ENCODE data around the gene PRM1.
"Not testable (repeated sequence)": the region's sequence is repeated elsewhere in the genome, so short reads cannot be mapped to it uniquely, and the experiment has no call there.

Gene PRM1

DNA sequence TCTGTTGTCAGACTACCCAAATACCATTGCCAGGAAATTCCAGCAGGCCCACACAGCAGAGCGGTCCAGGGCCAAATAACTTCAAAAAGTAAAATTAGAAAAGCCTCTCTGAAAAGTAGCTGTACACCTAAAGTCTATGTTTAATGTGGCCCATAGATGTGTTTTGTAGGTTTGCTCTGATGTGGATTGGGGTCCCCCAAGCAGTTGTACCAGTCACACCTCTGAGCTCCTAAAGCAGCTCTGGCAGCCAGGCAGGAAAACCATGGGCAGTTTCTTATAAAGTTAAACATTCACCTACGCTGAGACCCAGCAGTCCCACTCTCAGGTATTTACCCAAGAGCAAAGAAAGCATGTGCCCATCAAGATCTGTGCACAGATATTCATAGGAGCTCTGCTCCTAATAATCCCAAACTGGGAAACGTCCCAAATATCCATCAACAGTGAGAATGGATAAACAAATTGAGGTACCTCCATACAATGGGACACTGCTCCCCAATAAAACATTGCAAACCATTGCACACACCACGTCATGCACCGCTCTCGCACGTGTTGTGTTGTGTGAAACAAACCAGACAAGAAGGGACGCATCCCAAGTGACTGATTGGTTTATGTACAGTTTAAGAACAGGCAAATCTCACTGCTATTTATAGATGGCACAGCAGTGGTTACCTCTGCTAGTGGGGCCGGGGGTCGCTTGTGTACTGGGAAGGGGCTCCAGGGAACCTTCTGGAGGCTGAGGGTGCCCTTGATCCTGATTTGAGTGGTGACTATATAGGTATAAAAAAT, 15.8 kb upstream of the PRM1 start:
- no peak for DNase-seq

DNA sequence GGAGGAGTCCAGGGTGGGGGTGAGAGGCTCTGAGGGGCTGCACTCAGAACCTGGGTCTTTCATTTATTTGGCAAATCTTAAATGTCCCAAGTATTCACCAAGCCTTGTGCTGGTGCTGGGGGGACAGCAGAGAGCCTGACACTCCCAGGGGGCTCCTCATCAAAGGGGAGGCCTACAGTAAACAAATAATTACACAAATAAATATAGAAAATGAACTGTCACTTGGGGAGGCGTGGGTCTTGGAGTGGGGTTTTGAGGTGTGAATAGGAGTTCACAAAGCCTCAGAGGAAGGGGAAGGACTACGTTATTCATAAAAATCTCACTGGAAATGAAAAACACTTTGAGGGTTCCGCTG, 15.2 kb upstream of the PRM1 start:
- no peak for DNase-seq

DNA sequence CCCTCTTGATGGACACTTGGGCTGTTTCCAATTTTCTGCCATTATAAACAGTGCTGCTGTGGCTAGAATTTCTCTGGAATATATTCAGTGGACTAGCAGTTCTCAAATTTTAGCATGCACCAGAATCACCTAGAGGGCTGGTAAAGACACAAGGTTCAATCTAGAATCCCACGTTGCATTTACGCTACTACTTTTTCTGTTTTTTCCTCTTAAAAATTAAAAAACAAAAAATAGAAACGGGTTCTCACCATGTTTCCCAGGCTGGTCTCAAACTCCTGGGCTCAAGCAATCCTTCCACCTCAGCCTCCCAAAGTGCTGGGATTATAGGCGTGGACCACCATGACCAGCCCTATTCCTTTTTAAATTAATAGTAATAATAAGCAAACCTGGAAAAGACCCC, 14.5 kb upstream of the PRM1 start:
- DNase-seq: no peak

DNA sequence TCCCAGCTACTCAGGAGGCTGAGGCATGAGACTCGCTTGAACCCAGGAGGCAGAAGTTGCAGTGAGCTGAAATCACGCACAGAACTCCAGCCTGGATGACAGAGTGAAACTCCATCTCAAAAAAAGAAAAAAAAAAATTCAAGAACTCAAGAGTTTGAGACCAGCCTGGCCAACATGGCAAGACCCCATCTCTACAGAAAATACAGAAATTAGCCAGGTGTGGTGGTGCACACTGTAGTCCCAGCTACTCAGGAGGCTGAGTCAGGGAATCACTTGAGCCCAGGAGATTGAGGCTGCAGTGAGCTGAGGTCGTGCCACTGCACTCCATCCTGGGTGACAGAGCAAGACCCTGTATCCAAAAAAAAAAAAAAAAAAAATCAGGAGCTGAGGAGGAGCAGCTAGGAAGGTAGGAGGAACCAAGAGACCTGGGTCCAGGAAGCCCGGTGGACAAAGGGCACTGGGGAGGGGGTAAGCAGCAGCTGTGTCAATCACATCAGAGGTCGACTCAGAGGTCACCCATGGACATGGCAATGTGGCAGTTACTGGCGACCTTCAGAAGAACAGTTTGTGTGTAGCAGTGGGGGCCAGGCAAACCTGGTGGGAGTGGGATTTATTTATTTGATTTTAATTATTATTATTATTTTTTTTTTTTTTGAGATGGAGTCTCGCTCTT, 11.1 kb upstream of the PRM1 start:
- no peak for DNase-seq

DNA sequence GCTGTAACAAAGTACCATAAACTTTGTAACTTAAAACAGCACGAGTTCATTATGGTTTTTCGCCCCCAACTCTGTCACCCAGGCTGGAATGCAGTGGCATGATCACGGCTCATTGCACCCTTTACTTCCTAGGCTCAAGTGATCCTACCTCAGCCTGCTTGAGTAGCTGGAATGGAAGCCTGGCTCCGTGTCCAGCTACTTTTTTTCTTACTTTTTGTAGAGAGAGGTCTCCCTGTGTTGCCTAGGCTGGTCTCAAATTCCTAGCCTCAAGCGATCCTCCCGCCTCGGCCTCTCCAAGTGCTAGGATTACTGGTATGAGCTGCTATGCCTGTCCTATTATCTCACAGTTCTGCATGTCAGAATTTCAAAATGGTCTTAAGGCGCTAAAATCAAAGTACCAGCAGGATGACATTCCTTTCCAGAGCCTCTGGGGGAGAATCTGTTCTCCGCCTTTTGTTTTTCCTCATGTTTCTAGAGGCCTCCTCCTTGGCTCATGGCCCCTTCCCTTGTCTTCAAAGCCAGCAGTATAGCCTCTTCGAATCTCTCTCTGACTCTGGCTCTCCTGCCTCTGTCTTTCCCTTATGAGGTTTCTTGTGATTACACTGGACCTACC, 10.1 kb upstream of the PRM1 start:
- no peak for DNase-seq

DNA sequence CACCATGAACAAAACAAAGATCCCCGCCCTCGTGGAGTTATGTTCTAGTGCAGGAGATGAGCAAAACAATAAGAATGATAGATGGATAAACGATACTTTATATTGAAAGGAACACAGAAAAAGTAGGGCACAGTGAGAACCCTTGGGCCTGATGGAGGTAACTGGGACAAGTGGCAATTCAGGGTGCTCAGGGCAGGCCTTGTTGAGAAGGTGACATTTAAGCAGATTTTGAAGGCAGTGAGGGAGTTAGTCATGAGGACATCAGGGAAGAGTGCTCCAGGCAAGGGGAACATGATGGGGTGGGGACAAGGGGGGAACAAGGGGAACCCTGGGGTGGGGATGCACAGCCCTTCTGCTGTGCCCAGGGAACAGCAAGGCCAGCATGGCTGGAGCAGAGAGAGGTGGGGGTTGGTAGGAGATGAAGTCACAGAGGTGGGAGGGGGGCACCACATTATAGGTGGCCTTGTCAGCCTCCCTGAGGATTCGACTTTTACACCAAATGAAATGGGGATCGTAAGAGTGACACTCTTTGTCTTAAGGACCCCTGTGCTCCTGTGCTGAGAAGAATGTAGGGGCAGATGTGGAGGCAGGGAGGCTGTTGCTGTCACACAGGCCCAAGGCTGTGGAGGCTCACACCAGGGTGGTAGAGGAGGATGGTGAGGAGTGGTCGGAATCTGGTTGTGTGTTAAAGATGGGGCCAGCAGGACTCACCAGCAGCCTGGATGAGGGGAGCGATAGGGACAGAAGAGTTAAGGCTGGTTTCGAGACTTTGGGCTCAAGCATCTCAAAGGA, 9.2 kb upstream of the PRM1 start:
- DNase-seq: no peak

DNA sequence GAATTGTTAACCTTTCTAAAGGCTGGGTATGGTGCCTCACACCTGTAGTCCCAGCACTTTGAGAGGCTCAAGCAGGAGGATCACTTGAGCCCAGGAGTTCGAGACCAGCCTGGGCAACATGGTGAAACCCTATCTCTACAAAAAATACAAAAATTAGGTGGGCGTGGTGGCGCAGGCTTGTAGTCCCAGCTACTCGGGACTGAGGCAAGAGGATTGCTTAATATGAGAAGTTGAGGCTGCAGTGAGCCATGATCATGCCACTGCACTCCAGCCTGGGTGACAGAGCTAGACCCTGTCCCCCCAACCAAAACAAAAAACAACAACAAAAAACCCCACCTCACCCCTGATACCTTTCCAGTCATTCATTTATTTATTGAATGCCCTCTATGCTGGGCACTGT, 8.6 kb upstream of the PRM1 start:
- not testable (repeated sequence) for DNase-seq

DNA sequence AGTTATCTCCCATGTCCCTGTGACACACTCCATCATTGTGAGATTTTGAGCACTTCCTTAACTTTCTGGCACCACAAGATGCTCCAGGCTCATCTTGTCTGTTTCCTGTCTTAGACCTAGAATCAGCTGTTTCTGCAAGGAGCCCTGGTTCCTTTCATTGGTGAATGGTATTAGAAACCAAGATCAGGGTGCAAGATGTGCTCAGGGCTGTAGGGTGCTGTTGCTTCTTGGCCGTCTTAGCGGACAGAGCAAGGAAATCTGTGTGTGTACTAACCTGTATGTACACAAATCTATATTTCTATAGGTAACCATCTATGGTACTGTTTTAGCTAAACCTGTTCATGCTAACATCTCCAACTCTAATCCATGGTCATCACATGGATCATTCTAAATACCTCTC, 8.1 kb upstream of the PRM1 start:
- no peak for DNase-seq

DNA sequence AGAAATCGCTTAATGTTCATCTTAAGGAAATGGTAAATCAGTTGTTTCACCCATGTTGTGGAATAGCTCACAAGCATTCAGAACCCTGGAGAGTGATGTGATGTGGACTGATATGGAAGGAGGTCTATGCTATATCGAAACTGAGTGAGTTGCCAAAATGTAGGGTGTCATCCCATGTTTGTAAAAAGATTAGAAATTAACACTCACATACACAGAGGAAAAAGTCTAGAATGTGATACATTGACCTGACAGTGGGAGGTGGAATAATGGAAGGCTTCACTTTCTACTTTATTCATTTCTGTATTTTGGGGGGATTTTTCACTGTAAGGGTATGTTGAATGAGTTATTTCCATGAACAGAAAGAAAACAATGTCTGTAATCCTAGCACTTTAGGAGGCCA, 4.7 kb upstream of the PRM1 start:
- DNase-seq: no peak

DNA sequence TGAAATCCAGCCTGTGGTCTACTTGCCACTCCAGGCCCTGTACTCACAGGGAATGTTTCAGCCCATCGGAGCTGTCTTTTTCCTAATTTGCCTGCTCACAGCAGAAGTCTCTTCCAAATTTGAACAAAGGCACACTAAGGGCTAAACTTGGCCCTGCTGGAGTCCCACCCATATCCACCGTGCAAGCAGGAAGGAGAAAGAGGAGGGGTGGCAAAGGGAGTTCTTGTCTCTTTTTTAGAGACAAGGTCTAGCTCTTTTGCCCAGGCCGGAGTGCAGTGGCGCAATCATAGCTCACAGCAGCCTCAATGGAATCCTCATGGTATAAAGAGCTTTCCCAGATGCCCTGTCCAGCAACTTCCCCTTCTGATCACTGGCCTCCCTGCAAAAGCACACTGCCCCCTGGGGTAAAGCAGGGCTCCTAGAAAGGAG, 2.7 kb upstream of the PRM1 start:
- DNase-seq: no peak

DNA sequence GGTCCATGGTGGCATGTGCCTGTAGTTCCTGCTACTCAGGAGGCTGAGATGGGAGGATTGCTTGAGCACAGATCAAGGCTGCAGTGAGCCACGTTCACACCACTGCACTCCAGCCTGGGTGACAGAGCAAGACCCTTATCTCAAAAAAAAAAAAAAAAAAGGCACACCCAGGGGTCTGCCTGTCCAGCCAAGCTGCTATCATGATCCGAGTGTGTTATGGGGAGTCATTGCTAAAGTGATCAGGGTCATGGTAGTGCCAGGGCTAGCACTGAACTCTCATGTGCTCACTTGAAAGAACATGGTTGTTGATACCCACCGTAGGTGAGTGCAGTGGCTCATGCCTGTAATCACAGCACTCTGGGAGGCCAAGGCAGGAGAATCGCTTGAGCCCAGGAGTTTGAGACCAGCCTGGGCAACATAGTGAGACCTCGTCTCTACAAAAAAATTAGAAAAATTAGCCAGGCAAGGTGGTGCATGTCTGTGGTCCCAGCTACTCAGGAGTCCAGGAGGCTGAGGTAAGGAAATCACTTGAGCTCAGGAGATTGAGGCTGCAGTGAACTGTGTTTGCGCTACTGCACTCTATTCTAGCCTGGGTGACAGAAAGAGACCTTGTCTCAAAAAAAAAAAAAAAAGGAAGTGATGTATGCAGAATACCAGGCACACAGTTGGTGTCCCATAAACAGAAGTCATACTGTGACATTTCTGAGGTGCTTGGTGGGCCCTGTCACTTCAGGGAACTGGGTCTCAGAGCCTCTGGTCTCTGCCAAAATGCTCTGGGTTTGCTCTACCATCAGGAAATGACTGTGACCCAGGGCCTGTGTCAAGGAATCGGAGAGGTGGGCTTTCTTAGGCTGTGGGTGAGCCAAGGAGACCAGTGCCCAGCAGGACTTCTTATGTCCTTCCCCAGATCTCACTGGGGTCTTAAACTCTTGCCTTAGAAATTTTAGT, 2.2 kb downstream of the PRM1 start:
- DNase-seq: no peak

DNA sequence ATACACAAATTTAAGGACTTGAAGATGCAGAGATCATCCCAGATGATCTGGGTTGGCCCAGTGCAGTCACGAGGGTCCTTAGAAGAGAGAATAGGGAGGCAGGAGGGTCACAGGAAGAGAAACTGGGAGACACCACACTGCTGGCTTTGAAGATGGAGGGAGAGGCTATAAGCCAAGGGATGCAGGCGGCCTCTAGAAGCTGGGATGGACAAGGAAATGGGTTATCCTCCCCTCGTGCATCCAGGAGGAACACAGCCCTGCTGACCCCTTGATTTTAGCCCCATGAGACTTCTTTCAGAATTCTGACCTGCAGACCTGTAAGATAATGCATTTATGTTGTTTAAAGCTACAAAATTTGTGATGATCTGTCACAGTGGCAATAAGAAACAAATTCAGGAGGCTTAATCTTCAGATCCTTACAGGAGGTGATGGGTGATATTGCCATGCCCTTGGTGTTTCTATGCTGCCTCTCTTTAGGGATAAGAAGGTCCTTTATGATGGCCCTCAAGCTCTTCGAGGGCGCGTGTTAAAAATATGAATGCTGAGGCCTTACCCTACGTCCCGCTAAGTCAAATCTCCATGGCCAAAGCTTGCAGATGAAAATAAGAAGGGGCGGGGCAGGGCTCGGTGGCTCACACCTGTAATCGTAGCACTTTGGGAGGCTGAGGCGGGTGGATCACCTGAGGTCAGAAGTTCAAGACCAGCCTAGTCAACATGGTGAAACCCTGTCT, 3.4 kb downstream of the PRM1 start:
- no peak for DNase-seq

DNA sequence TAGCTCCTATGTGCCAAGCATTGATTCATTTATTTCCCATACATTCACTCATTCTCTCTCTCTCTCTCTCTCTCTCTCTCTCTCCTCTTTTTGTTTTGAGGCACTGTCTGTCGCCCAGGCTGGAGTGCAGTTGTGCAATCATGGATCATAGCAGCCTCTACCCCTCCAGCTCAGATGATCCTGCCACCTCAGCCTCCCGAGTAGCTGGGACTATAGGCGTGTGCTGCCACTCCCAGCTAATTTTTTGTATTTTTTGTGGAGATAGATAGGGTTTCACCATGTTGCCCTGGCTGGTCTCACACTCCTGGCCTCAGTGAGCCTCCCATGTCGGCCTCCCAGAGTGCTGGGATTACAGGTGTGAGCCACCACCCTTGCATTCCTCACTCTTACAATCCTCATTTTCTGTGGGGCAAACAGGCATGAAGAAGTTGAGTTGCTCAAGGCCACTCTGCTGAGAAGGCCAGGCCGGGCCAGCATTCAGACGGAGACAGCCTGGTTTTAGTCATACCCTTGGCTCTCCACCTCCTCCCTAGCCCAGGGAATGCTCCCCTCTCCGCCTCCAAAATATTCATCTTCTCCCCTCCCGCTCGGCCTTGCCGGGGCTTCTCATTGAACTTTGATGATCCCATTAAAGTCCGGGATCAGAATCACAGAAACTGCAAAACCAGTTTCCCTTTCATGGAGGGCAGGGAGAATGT, 4.1 kb downstream of the PRM1 start:
- DNase-seq: no peak

DNA sequence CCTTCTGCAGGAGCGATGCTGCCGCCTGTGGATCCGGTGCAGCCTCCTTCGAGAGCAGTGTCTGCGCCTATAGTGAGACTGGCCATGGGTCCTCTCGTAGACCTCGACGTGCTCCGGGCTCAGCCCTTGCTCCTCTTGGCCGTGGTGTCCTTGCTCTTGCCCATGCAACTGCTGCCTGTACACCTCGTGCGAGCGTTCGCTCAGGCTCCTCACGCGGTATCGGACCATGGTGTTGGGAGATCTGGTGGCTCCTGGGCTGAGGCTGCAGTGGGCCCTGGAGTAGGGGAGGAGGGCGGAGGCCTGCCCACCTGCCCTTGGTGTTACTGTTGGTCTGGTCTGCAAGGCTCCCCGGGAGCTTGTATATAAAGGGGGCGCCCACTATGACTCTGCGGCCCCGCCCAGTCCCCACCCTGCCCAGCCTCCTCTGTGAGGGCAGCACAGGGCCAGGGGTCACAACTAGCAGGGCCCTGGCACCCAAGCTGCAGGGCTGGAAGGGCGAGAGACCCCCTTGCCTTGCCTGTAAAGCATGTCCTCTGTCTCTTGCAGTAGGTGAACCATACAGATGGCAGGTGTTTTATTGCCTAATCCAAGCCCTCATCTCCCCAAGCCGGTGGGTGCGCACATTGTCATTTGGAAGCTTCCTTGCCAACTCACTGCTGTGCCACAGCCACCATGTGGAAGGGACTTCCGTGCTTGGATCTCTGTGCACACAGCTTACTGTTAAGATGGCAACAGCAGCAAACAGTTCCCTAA, 4.8 kb downstream of the PRM1 start, which contains the start of gene PRM2:
TSS of gene PRM2 (minus strand) at position 338 of the 753 bp plus-strand sequence. CDS start at position 228, 110 bp downstream.
- DNase-seq: no peak

DNA sequence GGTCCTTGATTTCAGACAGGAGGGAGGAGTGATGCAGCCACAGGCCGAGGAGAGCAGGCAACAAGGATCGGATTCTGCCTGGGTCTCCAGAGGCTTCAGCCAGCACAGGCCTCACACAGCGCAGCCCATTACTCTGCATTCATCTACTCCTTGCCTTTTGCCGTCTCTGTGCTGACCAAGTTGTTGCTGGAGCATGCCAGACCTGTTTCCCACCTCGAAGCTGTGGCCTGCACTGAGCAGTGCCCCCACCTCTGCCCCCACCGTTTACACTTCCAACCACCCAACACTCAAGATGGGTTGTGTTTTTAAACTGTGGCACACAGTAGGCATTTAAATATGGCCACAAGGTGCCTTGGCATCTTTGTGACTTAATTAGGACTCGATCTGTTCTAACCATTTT, 6.2 kb downstream of the PRM1 start:
- DNase-seq: no peak

DNA sequence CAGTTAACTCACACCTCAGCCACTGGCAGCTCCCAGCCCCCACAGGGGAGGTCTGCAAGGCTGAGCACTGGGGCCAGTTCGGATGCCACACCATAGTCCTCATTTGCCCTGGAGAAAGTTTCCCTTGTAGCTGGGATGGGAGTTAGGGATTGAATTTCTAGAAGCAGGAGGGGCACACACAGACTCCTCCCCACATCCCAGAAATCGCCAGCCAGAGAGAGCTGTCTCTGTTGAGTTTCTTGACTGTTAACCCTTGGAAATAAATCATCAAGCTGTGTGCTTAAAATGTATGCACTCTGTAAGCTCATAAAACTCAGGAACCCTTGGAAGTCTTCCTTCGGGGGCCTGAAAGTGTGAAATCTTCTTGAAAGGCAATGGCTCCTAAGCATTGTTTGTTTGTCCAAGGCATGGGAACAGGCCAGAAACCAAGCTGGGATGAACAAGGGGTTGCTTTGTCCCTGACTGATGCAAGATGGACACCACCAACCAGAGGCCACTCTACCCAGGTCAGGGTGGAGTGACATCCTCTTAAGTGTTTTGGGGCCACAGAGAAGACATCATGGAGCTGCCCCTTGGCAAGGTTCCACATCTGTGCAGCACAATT, 7.3 kb downstream of the PRM1 start:
- no peak for DNase-seq

DNA sequence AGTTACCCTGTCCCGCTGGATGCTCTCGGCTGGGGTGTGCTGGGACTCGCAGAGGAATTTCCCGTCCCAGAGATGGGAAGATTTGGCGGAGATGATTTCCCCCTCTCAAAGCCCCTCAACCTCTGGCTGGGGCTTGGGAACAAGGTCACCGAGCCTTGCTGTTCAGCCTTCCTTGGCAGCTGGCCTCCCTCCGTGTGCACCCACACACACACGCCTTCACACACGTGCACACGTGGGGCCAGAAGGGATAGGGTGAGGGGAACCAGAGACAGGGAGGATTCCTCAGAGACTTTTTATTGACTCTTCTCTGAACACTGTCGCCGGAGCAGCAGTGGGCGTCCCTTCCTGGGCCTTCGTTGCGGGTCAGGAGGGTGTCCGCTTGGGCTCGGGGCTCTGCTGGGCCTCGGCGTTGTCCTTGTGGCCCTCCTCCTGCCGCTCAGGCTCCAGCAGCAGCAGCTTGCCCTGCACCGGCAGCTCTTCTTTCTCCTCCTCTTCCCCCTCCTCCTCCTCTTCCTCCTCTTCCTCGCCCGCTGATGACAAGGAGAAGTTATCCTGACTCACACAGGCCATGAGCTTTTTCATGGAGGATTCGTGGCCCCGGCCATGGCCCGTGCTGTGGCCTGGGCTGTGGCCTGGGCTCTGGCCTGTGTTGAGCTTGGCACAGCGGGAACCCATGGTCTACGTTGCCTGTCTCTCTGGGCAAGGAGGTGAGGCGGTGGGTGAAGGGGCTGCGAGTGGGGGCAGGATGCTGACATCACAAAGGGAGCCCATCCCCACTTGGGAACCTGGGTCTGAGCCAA, 8.0 kb downstream of the PRM1 start, which contains the start of gene PRM3:
TSS of gene PRM3 (minus strand) at position 709 of the 800 bp plus-strand sequence. CDS start at position 675, 34 bp downstream.
- no peak for DNase-seq

DNA sequence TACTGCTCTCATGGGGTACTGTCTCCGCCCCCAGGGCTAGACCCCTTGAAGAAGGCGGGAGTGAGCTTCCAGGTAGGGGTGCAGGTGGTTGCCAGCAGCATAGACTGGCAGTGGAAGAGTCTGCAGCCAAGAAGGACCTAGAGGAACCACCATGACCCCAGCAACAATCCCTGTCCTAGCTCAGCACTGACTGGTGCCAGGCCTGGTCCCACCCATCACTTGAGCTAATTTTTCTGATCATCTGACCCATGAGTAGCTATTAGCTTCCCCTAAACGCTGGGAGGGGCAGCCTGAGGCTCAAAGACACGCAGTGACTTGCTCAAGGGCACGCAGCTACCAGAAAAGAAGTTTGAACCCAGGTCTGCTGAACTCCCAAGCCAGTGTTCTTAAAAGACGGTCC, 8.6 kb downstream of the PRM1 start:
- no peak for DNase-seq

DNA sequence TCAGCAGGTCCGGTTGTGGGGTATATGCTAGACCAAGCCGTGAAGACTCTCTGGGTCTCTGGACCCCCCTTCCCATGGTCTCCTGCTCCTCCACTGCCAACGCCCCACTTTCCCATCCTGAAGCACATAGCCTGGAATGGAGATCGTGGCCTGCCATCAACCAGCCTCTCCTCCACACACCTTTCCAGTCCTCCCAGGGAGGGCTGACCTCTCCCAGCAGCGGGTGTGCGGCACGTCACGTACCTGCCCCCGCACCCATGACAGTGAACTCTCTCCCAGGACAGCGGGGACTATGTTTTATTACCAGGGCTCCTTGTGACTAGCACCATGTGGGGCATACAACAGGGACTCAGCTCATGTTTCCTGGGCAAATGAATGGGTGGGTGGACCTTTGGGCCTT, 9.5 kb downstream of the PRM1 start:
- no peak for DNase-seq
